ENCODE results near the gene PARP12. TPM values are rescaled to one million over a fixed set of nuclear protein-coding genes. Genes with fewer than 3 reads are reported as not detected.

PARP12 gene
- polyA plus RNA-seq, 2 donors = 10.2 to 13.0 TPM

DNA sequence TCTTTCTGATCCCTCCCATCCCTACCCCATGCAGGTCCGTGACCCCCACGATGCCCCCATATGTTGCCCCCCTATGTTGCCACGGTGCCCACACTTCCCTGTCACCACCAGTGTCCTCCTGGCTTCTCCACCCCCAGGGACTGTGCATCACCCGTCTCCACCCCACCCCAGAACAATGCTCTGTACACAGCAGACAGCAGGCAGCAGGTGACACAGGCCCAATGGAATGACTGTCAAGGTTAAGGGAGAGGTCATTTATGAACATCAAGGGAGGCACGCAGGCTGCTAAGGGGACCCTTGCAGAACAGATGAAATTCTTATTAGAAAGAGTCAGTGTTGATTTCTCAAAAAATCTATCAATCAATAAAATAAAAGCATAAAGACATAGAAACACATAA, 71.5 kb downstream of the PARP12 start:
- Histone ChIP-seq H3K9me3 (ENCODE audit: control insufficient read depth in 2 of 2, insufficient read depth in 1 of 2, low read depth in 1 of 2, low read length in 1 of 2) (no peaks in the 10 kb centered on the region), H3K4me3 (ENCODE audit: low read depth in 1 of 2, low read length in 2 of 2) (no peak overlapping the region), H3K27me3 (ENCODE audit: control insufficient read depth in 1 of 2, insufficient read depth in 2 of 2, low read length in 2 of 2) (no peaks in the 10 kb centered on the region), H3K4me1 (ENCODE audit: control insufficient read depth in 2 of 2, insufficient read depth in 2 of 2, low read length in 1 of 2) (no peaks in the 10 kb centered on the region), H3K36me3 (ENCODE audit: control insufficient read depth in 2 of 2, insufficient read depth in 2 of 2, low read length in 1 of 2) (no peaks in the 10 kb centered on the region), H3K27ac (ENCODE audit: low read depth in 2 of 2, low read length in 1 of 2) (no peak overlapping the region)
- WGBS, 2 donors = 76 to 77% methylated on average over 5 of the region's 5 CpGs

DNA sequence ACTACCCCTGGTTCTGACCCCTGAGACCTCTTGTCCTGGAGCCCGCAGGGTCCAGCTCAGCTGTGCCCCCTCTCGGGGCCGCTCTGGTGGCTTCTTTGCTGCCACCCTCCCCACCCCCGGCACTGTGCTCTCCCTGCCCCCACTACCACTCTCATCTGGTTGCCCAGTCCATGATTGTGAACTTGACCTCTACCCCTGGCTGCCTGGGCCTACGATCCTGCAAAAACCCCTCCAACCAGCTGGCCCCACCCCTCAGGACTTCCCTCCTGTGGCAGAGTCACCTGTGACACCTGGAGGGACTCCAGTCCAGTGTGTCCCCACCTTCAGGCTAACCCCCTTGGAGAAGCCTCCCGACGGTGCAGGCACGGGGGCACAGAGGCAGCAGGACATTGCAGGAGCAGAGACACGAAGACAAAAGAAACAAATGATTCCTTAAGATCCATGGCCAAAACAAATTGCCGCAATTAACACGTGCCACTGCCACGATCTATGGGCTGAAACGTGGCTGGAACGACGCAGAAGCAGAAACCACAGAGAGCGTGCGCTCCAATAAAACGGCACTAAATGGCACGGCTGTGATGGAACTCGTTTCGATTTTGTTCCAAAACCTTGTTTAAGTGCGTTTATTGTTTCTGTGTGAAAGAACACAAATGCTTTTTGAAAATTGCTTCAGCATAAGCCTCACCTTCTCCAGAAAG, 72.0 kb downstream of the PARP12 start:
- 92 to 93% methylated on average over 22 of the region's 22 CpGs for WGBS, 2 donors
- H3K9me3 ChIP-seq (ENCODE audit: control insufficient read depth in 2 of 2, insufficient read depth in 1 of 2, low read depth in 1 of 2, low read length in 1 of 2) = no peaks in the 10 kb centered on the region
- H3K36me3 ChIP-seq (ENCODE audit: control insufficient read depth in 2 of 2, insufficient read depth in 2 of 2, low read length in 1 of 2) = no peaks in the 10 kb centered on the region
- H3K4me1 ChIP-seq (ENCODE audit: control insufficient read depth in 2 of 2, insufficient read depth in 2 of 2, low read length in 1 of 2) = no peaks in the 10 kb centered on the region
- H3K27ac ChIP-seq (ENCODE audit: low read depth in 2 of 2, low read length in 1 of 2) = no peak overlapping the region
- H3K27me3 ChIP-seq (ENCODE audit: control insufficient read depth in 1 of 2, insufficient read depth in 2 of 2, low read length in 2 of 2) = no peaks in the 10 kb centered on the region
- H3K4me3 ChIP-seq (ENCODE audit: low read depth in 1 of 2, low read length in 2 of 2) = no peak overlapping the region

DNA sequence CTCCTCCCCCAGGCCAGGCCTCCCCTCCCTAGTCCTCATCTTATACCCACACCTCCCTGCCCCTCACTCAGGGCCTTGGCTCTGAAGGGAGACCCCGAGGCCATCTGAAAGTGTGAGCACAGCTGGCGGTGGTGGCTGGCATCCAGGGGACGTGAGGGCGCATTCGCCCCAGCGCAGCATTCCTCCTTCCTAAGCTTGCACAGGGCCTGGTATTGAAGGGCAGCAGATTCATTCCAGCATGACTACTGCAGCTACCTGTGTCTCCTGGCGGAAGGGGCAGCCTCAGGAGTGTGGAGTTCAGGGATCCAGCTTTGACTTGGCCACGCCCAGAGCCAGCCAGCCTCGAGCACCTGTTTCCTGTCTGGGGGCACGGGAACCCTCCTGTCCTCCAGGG, 72.6 kb downstream of the PARP12 start:
- Histone ChIP-seq H3K27ac (ENCODE audit: low read depth in 2 of 2, low read length in 1 of 2) (no peak overlapping the region), H3K27me3 (ENCODE audit: control insufficient read depth in 1 of 2, insufficient read depth in 2 of 2, low read length in 2 of 2) (no peaks in the 10 kb centered on the region), H3K4me3 (ENCODE audit: low read depth in 1 of 2, low read length in 2 of 2) (no peak overlapping the region), H3K4me1 (ENCODE audit: control insufficient read depth in 2 of 2, insufficient read depth in 2 of 2, low read length in 1 of 2) (no peaks in the 10 kb centered on the region), H3K36me3 (ENCODE audit: control insufficient read depth in 2 of 2, insufficient read depth in 2 of 2, low read length in 1 of 2) (no peaks in the 10 kb centered on the region), H3K9me3 (ENCODE audit: control insufficient read depth in 2 of 2, insufficient read depth in 1 of 2, low read depth in 1 of 2, low read length in 1 of 2) (no peaks in the 10 kb centered on the region)
- 83 to 88% methylated on average over 10 of the region's 10 CpGs for WGBS, 2 donors

DNA sequence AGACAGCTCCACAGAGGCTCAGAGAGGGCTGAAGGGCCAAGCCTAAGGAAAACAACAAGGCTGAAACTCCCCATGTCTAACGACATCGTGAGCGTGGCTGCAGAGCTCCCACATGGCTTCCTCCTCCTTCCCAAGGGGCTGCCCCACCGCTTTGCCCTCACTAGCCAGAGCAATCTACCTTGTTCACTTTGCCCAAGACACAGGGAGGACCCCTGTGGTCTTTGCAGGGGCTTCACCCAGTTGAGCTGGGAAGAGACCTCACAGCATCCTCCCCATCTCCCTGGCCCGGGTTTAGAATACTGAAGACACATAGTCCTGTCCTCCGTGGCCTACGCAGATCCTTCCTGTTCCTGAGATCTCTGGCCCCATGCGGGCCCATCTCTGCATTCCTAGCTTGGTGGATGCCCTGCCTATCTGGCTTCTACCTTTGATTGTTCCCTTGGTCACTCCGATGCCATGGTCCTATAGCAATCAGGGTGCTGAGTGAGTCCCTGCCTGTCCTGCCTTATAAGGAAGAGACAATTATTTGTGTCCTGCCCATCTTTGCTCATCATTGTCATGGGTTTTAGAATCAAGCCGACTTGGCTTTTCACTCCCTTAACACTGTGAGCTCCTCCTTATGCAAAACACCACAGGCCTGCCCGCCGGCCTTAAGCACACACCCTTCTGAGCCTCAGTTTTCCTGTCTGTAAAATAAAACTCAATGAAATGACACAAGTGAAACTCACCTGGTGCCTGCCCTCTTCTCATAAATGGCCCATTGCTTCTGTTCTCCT, 73.2 kb downstream of the PARP12 start:
- Histone ChIP-seq H3K27me3 (ENCODE audit: control insufficient read depth in 1 of 2, insufficient read depth in 2 of 2, low read length in 2 of 2) (no peaks in the 10 kb centered on the region), H3K4me1 (ENCODE audit: control insufficient read depth in 2 of 2, insufficient read depth in 2 of 2, low read length in 1 of 2) (no peaks in the 10 kb centered on the region), H3K36me3 (ENCODE audit: control insufficient read depth in 2 of 2, insufficient read depth in 2 of 2, low read length in 1 of 2) (no peaks in the 10 kb centered on the region), H3K4me3 (ENCODE audit: low read depth in 1 of 2, low read length in 2 of 2) (no peak overlapping the region), H3K9me3 (ENCODE audit: control insufficient read depth in 2 of 2, insufficient read depth in 1 of 2, low read depth in 1 of 2, low read length in 1 of 2) (no peaks in the 10 kb centered on the region), H3K27ac (ENCODE audit: low read depth in 2 of 2, low read length in 1 of 2) (no peak overlapping the region)
- 85 to 89% methylated on average over 12 of the region's 12 CpGs for WGBS, 2 donors

DNA sequence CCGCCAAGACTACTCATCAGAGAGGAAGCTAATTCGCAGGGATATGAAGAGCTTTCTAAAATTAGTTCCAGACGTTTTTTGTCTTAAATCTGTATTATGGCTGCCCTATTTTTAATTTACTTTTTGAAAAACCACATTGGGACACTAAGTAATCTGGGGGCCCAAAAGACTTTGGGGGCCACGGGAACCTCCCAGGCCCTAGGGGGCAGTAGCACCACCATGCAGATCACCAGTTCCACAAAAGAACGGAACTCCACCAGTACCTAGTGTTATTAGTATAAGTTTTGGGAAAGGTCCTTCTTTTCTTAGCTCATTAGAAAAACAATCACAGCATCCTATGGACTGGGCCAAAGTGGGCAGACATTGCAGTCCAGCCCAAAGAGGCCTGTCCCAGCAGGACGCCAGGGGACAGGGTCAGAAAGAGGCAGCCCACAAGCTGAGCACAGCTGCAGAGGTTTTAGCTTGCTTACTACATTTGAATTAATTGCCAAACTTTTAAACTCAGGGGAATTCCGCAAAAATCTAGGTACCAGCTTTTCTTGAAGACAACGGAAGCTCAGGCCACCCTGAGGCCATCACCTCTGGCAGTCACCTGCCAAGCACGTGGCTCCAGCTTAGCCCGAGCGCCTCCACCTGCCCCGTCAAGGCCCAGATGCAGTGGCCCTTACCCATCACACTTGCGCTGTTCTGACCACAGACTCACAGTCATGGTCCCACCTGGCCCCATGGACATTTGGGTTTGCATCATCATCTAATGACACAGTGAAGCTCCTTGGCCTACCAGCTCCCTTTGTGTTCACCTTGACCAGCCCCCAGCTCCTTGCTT, 74.8 kb downstream of the PARP12 start:
- Histone ChIP-seq H3K4me3 (ENCODE audit: low read depth in 1 of 2, low read length in 2 of 2) (no peak overlapping the region), H3K36me3 (ENCODE audit: control insufficient read depth in 2 of 2, insufficient read depth in 2 of 2, low read length in 1 of 2) (no peaks in the 10 kb centered on the region), H3K27ac (ENCODE audit: low read depth in 2 of 2, low read length in 1 of 2) (no peak overlapping the region), H3K9me3 (ENCODE audit: control insufficient read depth in 2 of 2, insufficient read depth in 1 of 2, low read depth in 1 of 2, low read length in 1 of 2) (no peaks in the 10 kb centered on the region), H3K4me1 (ENCODE audit: control insufficient read depth in 2 of 2, insufficient read depth in 2 of 2, low read length in 1 of 2) (no peaks in the 10 kb centered on the region), H3K27me3 (ENCODE audit: control insufficient read depth in 1 of 2, insufficient read depth in 2 of 2, low read length in 2 of 2) (no peaks in the 10 kb centered on the region)
- WGBS, 2 donors = 75 to 85% methylated on average over 12 to 13 of the region's 13 CpGs

DNA sequence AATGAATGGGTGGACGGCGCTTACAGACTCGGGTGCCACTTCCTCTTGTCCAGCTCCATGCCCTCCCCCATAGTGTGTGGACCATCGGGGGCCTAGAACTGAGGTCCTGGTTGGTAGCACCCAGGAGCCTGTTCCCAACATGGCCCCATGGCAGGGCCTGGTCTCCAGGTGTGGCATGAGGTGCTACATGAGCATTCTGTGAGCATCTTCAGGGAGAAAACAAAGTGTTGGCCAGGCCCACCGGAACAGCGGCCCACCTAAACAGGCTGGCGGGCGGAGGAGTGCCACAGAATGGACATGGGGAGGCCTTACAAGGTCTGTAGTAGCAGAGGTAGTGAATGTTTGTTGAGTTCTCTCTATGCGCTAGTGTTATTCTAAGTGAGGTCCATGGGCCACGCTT, 76.9 kb downstream of the PARP12 start:
- WGBS, 2 donors = 90 to 96% methylated on average over 10 of the region's 10 CpGs
- Histone ChIP-seq H3K36me3 (ENCODE audit: control insufficient read depth in 2 of 2, insufficient read depth in 2 of 2, low read length in 1 of 2) (no peaks in the 10 kb centered on the region), H3K9me3 (ENCODE audit: control insufficient read depth in 2 of 2, insufficient read depth in 1 of 2, low read depth in 1 of 2, low read length in 1 of 2) (no peaks in the 10 kb centered on the region), H3K4me1 (ENCODE audit: control insufficient read depth in 2 of 2, insufficient read depth in 2 of 2, low read length in 1 of 2) (no peaks in the 10 kb centered on the region), H3K27ac (ENCODE audit: low read depth in 2 of 2, low read length in 1 of 2) (no peak overlapping the region), H3K27me3 (ENCODE audit: control insufficient read depth in 1 of 2, insufficient read depth in 2 of 2, low read length in 2 of 2) (no peaks in the 10 kb centered on the region), H3K4me3 (ENCODE audit: low read depth in 1 of 2, low read length in 2 of 2) (no peak overlapping the region)

DNA sequence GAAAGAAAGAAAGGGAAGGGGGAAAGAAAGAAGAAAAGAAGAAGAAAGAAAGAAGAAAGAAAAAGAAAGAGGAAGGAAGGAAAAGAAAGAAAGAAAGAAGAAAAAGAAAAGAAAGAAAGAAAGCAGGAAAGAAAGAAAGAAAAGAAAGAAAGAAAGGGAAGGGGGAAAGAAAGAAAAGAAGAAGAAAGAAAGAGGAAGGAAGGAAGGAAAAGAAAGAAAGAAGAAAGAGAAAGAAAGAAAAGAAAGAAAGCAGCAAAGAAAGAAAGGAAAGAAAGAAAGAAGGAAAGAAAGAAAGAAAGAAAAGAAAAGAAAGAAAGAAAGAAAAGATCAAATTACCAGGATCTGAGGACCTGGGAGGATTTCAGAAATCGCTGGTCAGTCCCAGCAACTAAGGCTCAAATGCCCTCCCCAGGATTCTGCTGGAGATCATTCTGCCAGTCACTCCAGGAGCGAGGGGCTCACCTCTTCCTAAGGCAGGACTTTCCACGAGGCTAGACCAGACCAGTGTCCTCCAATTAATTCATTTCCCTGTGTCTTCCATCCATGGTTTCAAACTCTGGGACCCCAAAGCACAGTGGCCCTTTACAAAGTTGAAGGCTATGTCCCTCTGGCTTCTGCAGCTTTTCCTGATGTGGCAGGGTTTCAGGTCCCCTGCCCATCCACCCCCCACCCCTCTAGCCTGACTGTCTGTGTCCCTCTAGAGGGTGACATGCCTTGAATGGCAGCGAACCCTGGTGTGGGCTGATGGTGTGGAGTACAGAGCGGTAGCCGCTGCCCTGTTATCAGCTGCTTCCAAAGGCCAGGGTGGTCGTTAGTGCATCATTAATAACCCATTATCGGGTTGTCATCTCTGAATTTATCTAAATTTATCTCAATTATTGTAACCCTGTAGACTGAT, 77.9 kb downstream of the PARP12 start:
- H3K4me3 ChIP-seq (ENCODE audit: low read depth in 1 of 2, low read length in 2 of 2) = no peak overlapping the region
- H3K27ac ChIP-seq (ENCODE audit: low read depth in 2 of 2, low read length in 1 of 2) = no peak overlapping the region
- H3K27me3 ChIP-seq (ENCODE audit: control insufficient read depth in 1 of 2, insufficient read depth in 2 of 2, low read length in 2 of 2) = no peaks in the 10 kb centered on the region
- 73 to 79% methylated on average over 8 of the region's 8 CpGs for WGBS, 2 donors
- no peaks in the 10 kb centered on the region for H3K36me3 ChIP-seq (ENCODE audit: control insufficient read depth in 2 of 2, insufficient read depth in 2 of 2, low read length in 1 of 2)
- H3K9me3 ChIP-seq (ENCODE audit: control insufficient read depth in 2 of 2, insufficient read depth in 1 of 2, low read depth in 1 of 2, low read length in 1 of 2) = no peaks in the 10 kb centered on the region
- no peaks in the 10 kb centered on the region for H3K4me1 ChIP-seq (ENCODE audit: control insufficient read depth in 2 of 2, insufficient read depth in 2 of 2, low read length in 1 of 2)

DNA sequence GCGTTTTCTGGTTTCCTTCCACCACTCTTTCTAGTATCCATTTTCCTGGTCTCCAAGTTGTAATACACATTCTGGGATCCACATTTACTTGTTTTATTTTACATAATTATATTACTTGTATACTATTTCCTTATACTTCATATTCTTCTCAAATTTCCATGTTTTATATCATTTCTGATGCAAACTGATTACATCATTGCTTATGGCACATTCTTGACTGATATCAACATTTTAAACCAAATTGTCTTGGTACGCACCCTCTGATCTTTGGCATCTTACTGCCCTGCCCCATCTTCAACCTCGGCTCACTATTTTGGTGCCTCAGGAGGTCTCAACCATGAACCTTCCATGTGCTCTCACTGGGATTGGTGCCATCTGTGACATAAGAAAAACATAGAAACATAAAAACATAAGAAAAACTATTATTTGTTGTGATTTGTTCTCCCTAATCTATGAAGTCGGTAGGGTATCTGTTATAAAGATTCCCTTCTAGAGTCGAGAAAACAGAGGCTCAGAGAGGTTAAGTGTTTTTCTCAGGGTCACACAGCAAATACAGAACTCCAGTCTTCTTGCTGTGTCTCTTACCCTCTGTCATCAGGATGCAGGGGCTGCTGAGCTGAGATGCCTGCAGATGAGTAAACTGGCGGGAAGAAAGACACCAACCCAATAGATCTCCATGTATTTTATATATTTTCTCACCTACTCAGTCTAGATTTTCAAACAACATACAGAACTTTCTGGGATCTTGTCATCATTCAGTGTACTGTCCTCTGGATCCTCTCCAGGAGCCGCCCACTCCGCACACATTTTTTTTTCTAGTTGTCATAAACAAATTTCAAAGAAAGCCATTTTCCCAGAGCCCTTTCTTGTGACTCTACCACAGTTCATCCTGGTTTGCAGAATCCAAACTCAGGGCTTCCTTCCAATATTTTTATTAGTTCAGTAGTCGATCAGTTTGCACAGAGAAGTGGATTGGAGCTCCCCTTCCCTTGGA, 79.5 kb downstream of the PARP12 start:
- Histone ChIP-seq H3K9me3 (ENCODE audit: control insufficient read depth in 2 of 2, insufficient read depth in 1 of 2, low read depth in 1 of 2, low read length in 1 of 2) (no peaks in the 10 kb centered on the region), H3K27ac (ENCODE audit: low read depth in 2 of 2, low read length in 1 of 2) (no peak overlapping the region), H3K4me1 (ENCODE audit: control insufficient read depth in 2 of 2, insufficient read depth in 2 of 2, low read length in 1 of 2) (no peaks in the 10 kb centered on the region), H3K36me3 (ENCODE audit: control insufficient read depth in 2 of 2, insufficient read depth in 2 of 2, low read length in 1 of 2) (no peaks in the 10 kb centered on the region), H3K4me3 (ENCODE audit: low read depth in 1 of 2, low read length in 2 of 2) (no peak overlapping the region), H3K27me3 (ENCODE audit: control insufficient read depth in 1 of 2, insufficient read depth in 2 of 2, low read length in 2 of 2) (no peaks in the 10 kb centered on the region)
- WGBS, 2 donors = 80% methylated on average over 9 of the region's 9 CpGs
